ES-I3 (cell line): Measurements from ENCODE around the gene SLC12A6.
"Not testable (repeated sequence)": the region's sequence is repeated elsewhere in the genome, so short reads cannot be mapped to it uniquely, and the experiment has no call there.

Experiments used
- H3K36me3 ChIP-seq: 2 replicates; pipeline ENCODE4 v1.6.1; 2013; ENCODE audit warnings: mild to moderate bottlenecking, low read length, control low read depth, moderate library complexity; ENCODE audit not compliant: insufficient read depth
- H3K4me1 ChIP-seq: 2 replicates; pipeline ENCODE4 v1.6.1; 2013; ENCODE audit warnings: mild to moderate bottlenecking, control low read depth, low read length; ENCODE audit not compliant: insufficient read depth
- H3K9ac ChIP-seq: 2 replicates; pipeline ENCODE4 v1.6.1; 2013; ENCODE audit warnings: low read depth, mild to moderate bottlenecking, low read length, moderate library complexity
- H3K9me3 ChIP-seq: 2 replicates; pipeline ENCODE4 v1.6.1; 2013; ENCODE audit warnings: mild to moderate bottlenecking, low read length, moderate library complexity; ENCODE audit not compliant: control insufficient read depth, insufficient read depth

Gene SLC12A6

DNA sequence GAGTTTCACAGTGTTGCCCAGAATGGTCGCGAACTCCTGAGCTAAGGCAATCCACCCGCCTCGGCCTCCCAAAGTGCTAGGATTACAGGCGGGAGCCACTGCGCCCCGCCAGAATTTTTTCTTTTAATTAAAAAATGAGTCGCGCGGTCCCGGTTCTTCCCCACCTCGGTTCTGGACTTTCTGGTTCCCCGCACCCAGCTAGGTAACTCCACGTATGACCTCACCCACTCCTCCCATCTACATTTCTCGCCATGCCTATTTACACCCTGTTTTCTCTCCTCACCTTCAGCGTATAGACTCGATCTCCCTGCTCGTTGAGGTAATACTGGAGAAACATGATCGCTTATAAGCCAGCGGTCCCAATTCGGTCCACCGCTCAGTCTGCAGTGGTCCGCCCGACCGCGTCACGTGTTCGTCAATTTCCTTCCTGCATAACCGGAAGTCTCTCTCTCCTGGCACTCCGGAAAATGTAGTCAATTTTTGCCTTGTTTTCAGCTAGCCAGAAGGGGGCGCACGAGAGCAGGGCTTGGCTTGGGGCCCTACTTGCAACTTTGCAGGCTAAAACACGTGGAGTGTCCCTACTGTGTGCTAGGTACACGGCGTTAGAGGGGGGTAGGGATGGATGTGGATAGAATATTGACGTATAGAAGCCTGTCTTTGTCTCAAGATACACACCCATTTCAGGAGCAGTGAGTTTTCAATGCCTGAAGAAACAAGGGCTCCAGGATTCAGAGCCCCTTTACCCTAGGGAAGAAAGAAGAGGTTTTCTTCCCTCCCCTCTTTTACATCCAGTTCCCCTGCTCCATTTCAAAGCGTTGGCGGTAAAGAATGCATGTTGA lies 5.4 kb upstream of the SLC12A6 start, which contains the start of the genes NOP10 and NUTM1:
NOP10 (minus strand) TSS at position 400 of the 839 bp plus-strand sequence; CDS start at position 337, 63 bp downstream.
NUTM1 (plus strand) TSS at position 579 of the 839 bp plus-strand sequence. CDS start 382 bp downstream, outside the sequence.
- peak within 1 kb of the TSS; percentile 72 for H3K9ac ChIP-seq
- H3K4me1 ChIP-seq: no peaks in the 10 kb centered on the region; the same call in 1 of the 2 replicates
- H3K36me3 ChIP-seq: peaks cover 5% of the 10 kb centered on the region; the same call in 1 of the 2 replicates
- no peaks in the 10 kb centered on the region for H3K9me3 ChIP-seq

DNA sequence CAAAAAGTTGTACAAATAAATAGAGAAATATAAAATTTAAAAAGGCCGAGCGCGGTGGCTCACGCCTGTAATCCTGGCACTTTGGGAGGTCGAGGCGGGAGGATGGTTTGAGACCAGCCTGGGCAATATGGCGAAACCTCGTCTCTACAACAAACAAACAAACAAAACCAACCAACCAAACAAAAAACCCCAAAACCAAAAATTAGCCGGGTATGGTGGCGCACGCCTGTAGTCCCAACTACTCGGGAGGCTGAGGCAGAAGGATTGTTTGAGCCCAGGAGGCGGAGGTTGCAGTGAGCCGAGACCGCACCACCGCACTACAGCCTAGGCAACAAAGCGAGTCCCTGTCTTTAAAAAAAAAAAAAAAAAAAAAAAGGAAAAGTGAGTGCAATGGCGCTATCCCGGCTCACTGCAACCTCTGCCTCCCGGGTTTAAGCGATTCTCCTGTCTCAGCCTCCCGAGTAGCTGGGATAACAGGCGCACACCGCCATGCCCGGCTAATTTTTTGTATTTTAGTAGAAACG lies 4.7 kb upstream of the SLC12A6 start:
- not testable (repeated sequence) for H3K4me1 ChIP-seq, H3K9me3 ChIP-seq, H3K36me3 ChIP-seq
- peak overlapping the region; percentile 72 for H3K9ac ChIP-seq

DNA sequence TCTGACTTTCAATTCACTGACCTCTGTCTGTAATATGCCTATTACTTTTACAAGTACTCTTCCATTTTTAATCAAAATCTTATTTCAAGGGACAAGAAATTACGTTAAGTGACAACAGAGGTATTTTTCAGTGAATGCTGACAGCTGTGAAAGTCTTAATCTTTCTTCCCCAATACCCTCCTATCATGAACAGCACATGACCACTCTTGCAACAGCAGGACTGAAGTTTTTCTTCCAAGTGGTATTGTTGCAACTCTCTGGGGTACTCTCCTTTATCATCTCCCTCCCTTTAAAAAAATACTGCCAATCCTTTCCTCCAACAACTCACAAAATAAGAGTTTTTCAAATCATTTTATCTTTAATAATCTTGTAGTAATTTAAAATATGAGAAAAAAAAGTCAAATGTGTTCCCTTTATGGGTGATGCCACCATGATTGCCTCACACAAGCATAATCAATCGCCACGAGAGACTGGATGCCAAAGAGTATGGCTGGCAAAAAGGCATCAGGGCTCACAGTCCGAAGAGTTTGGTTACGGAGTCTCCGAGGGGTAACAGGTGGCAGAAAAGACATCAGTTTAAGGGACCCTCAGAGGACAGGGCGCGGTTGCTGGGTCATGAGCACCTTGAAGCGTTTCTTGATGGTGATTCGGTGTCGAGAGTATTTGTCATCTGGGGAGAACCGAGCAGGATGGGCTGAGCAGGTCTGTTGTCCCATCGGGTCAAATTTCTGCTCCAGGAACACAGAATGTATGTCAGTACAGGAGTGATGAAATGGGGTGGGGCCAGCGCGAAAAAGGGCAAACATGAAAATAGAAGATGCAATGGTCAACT lies 4.0 kb upstream of the SLC12A6 start:
- no peaks in the 10 kb centered on the region for H3K9me3 ChIP-seq
- peaks cover 5% of the 10 kb centered on the region; the same call in 1 of the 2 replicates for H3K36me3 ChIP-seq
- H3K4me1 ChIP-seq: no peaks in the 10 kb centered on the region; the same call in 1 of the 2 replicates
- H3K9ac ChIP-seq: peak overlapping the region; percentile 72

DNA sequence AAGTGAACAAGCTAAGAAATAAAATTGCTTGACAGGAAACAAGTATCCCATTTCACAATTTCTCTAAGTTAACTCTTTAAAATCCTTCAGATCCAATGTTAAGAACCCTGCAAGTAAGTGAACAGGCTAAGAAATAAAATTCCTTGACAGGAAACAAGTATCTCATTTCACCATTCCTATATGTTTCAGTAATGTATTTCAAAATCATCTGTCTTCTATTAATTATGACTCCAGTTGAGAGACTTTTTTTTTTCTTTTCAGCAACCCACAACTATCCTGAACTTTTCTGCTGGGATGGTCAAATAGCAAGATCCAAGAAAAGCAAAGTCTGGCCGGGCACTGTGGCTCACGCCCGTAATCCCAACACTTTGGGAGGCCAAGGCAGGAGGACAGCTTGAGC lies 2.4 kb upstream of the SLC12A6 start:
- no peaks in the 10 kb centered on the region for H3K9me3 ChIP-seq
- peaks cover 5% of the 10 kb centered on the region; the same call in 1 of the 2 replicates for H3K36me3 ChIP-seq
- H3K4me1 ChIP-seq: no peaks in the 10 kb centered on the region; the same call in 1 of the 2 replicates
- H3K9ac ChIP-seq: no peak overlapping the region

DNA sequence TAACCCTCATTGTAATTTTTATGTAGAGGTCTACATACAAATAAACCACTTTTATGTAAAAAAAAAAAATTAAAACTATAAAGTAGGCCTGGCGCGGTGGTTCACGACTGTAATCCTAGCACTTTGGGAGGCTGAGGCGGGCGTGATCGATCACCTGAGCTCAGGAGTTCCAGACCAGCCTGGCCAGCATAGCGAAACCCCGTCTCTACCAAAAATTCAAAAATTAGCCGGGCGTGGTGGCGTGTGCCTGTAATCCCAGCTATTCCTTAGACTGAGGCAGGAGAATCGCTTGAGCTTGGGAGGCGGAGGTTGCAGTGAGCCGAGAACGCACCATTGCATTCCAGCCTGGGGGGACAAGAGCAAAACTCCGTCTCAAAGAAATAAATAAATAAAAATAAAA lies 766 bp upstream of the SLC12A6 start:
- Histone ChIP-seq H3K36me3 (peaks cover 5% of the 10 kb centered on the region; the same call in 1 of the 2 replicates), H3K9me3 (no peaks in the 10 kb centered on the region), H3K4me1 (no peaks in the 10 kb centered on the region; the same call in 1 of the 2 replicates), H3K9ac (peak overlapping the region; percentile 65)

DNA sequence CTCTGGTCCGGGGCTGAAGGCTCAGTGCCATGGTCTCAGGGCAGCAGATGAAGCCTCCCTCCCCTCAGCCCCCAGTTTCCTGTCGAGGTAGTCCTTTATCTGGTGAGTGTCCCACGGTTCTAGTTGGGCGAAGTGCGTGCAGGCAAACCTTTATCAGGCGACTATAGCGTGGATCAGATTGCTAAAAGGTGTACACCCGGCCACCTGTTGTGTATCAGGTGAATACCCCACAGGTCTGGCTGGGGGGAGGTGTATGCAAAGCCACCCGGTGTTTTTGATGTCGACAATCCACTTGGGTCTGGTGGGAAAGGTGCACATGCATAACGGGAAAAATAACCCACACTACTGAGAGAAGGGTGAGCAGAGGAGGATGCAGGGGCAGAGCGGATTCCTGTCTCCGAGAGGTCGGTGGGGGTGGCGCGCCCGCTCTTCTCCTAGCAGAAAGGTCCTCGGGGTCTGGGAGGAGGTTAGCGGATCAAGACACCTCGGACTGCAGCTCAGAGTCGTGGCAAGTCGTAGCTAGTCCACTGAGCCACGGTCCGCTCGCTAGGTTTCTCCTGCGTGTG lies 507 bp downstream of the SLC12A6 start:
- Histone ChIP-seq H3K9me3 (no peaks in the 10 kb centered on the region), H3K36me3 (peaks cover 5% of the 10 kb centered on the region; the same call in 1 of the 2 replicates), H3K9ac (peak overlapping the region; percentile 65), H3K4me1 (no peaks in the 10 kb centered on the region; the same call in 1 of the 2 replicates)

DNA sequence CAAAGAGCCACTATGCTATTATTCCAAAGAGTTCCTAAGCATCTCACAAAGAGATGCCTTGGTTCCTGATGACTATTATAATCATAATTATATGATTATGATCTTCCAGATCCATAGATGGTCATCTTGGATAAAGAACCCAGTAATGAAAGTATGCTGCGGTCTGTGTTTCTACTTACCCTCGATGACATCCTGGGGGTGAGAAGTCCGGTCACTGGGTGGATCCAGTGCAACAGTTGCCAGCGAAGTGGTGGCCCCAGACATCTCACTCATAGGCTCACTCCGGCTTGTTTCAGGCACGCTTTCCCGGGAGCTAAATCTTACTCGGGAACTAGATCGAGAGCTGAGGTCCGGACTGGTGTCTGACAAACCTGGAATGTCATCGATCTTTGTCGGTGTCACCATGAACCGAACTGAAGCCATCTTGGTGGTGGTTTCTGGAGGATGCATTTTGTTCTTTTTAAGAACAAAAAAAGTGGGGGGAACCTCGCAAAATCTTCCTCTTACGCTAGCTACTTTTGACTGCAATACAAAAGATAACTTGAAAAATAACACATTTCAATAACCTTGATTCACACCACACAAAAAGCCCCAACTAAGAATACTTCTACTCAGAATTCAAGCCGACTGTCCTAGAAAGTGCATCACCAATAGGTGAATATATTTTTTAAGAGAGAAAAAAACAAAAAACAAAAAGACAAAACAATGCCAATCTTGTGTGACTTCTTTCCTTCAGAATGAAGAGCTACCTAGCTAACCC lies 1.2 kb downstream of the SLC12A6 start:
- Histone ChIP-seq H3K4me1 (no peaks in the 10 kb centered on the region), H3K36me3 (0 out of 2 replicates have a peak, but pooled peaks cover 2% of the 10 kb centered on the region), H3K9me3 (no peaks in the 10 kb centered on the region), H3K9ac (peak overlapping the region; percentile 65)

DNA sequence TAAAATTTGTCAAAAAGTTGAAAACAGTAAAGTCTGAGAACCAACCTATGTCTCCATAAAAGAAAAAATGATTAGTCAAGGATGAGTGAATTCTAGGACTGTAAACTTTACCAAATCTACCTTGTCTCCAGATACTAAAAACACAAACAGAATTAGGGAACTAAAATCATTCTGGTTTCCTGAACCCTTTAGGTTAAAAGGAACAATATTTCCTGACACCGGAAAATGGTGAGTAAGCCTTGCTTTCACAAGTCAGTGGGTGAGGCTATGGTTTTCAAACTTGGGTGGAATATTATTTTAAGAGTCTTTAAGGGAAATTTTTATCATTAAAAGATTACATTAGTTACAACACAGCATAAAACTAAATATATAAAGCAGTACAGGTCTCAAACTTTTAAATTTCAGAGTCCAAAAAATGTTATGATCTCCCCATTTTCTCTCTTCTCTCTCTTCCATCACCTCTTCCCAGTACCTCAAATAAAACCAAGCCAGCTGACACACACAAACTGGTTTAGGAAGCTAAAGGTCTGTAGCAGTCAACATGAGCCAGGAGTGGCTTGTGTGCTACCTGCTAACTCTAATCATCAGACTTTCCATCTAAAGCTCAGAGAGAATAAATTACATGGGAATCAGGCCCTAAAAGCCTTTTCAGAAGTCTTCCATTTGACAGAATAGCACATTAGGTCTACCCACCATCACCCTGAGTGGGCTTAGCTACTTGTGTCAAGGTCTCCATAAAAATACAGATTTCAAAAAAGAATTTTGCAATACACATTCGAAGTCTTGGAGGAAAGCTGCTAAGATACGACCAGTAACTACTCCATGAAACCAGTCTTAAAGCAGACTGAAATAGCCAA lies 2.2 kb downstream of the SLC12A6 start:
- no peaks in the 10 kb centered on the region for H3K4me1 ChIP-seq

DNA sequence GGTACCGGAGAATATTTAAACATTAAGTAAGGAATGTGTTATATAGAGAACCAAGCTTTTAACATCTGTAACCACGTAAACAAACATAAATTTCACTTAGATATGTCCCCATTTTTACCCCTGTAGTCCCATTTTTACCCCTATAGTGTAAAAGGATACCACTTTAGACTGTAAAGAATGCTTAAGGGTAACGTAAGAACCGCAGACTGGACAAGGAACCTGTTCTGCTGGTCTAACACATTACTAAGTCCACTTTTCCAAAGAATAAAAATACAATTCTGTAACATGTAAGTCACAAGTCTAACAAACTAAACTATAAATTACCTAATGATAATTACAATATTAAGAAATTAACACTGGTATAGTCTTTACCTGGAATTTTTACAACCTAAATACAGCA lies 2.9 kb downstream of the SLC12A6 start:
- Histone ChIP-seq H3K36me3 (no peaks in the 10 kb centered on the region), H3K9ac (no peak overlapping the region), H3K9me3 (no peaks in the 10 kb centered on the region), H3K4me1 (no peaks in the 10 kb centered on the region)

More for the DNA sequence above, 2.2 kb downstream of the SLC12A6 start:
- H3K9ac ChIP-seq: no peak overlapping the region
- no peaks in the 10 kb centered on the region for H3K9me3 ChIP-seq
- no peaks in the 10 kb centered on the region for H3K36me3 ChIP-seq

DNA sequence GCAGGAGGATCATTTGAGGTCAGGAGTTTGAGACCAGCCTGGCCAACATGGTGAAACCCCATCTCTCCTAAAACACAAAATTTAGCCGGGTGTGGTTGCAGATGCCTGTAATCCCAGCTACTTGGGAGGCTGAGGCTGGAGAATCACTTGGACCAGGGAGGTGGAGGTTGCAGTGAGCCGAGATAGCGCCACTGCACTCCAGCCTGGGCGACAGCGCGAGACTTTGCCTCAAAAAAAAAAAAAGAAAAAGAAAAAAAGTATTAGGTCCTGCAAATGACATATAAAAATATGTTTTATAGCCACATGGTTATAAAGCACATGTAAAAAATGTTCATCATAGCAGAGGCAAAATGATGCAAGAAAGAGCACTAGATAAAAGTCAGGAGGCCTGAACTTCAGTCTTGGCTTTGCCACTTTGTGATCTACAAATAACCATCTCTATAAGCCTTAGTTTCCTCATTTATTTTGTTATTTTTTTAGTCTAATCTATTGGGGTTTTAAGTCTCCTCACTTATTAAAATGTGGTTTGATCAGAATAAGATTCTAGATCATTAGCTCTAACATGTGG lies 4.9 kb downstream of the SLC12A6 start:
- no peak overlapping the region for H3K9ac ChIP-seq
- H3K9me3 ChIP-seq: no peaks in the 10 kb centered on the region
- no peaks in the 10 kb centered on the region for H3K4me1 ChIP-seq
- no peaks in the 10 kb centered on the region for H3K36me3 ChIP-seq

DNA sequence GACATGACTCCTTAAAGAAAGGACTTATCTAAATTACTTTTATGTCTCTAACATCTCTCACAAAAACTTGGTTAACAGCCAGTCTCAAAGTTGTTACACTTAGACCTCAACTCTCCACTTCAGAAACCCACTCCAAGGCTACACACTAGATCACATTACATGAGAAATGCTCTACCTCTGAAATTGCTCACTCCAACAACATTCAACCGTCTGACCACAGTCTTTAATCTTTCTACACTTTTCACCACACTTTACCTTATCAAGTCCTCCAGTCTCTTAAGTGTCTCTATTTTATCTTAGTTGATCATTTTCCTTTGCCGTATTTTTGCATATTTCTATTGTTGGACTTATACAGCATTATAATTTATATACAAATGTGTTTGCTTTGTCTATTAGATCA lies 5.8 kb downstream of the SLC12A6 start:
- Histone ChIP-seq H3K4me1 (no peaks in the 10 kb centered on the region), H3K9me3 (no peaks in the 10 kb centered on the region), H3K36me3 (no peaks in the 10 kb centered on the region), H3K9ac (no peak overlapping the region)

DNA sequence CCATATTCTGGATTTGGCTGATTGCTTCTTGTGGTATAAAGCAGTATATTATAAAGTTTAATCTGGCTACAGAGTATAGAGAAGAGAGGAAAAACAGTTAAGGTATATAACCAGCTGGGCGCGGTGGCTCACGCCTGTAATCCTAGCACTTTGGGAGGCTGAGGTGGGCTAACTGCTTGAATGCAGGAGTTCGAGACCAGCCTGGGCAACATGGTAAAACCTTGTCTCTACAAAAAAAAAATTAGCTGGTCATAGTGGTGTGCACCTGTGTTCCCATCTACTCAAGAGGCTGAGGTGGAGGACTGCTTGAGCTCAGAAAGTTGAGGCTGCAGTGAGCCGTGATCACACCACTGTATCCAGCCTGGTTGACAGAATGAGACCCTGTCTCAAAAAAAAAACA lies 7.3 kb downstream of the SLC12A6 start:
- Histone ChIP-seq H3K36me3 (no peaks in the 10 kb centered on the region), H3K9ac (no peak overlapping the region), H3K9me3 (no peaks in the 10 kb centered on the region), H3K4me1 (no peaks in the 10 kb centered on the region)
